OCI-LY3 (cell line): Measurements from ENCODE around the gene PLEKHA6.
"Not testable (repeated sequence)": the region's sequence is repeated elsewhere in the genome, so short reads cannot be mapped to it uniquely, and the experiment has no call there.

Source experiments
- CTCF ChIP-seq: fragments of 200-600, 300-600 bp; sonication (generic); IDR thresholded peaks from 2 replicates; pipeline ENCODE4 v1.5.1; 2014; ENCODE audit warnings: antibody characterized with exemption, low read length, low read depth
- EZH2phosphoT487 ChIP-seq: fragments of 200-600 bp; shearing (Covaris generic); IDR thresholded peaks from 2 replicates; pipeline ENCODE4 v1.6.1; 2018; ENCODE audit warnings: antibody characterized with exemption, mixed run types, low read depth

- TF ChIP-seq CTCF, EZH2phosphoT487: not testable (repeated sequence)
Observed at GRCh38 chr1:204327870-204328269, 31.9 kb downstream of the PLEKHA6 start.
